GF-D8 (cell line): ENCODE results near the gene PLA1A.
"Not testable (repeated sequence)": the region's sequence is repeated elsewhere in the genome, so short reads cannot be mapped to it uniquely, and the experiment has no call there.

Experiments used
- DNase-seq: peaks from one replicate; lab custom pipeline; 2025; lab: John Stamatoyannopoulos, UW

PLA1A gene

DNA sequence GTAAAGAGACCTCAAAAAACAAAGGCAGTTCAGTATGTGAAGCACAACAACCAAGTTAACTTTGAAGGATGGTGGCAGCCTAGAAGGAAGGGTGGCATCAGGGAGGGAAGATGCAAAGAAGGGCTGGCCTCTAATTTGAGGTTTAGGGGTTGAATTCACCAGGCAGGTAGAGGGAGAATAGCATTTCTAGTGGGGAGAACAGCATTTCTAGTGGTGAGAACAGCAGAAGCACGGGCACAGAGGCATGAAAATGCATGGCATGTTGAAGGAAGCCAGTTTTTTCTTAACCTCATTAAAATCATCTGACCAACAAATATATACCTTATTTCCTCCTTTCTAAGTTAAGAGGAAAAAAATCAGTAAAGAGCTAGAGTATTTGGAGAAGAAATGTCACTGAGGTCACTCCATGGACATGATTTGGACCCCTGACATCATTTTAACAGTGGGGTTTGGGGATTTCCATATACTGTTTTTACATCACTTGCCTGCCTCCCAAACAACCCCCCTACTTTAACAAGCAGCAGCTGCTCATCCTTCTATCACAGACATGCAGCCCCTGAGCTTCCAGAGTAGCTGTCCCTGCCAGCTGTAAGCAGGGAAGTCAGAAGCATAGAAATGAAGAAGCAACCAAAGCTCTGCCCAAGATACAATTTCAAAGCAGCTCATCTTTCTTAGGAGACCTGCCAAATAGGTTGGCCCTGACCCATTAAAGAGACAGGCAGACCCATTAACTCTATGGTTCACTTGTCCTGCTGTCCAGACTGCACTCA, 65.1 kb downstream of the PLA1A start:
- no peak for DNase-seq

DNA sequence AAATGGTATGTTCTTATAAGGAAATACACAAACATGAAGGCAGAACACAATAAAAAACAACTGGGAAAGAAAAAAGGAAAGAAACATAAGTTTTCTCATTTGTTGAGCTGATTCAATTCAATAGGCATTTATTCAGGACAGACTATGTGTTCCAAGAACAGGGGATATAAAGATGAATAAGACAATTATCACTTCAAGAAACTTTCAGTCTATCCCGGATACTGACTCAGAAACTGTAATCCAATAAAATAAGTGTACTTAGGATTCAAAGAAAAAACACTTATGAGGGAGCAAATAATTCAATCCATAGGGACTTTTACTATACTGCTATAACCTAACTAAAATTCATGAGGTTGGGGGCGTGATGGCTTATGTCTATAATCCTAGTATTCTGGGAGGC, 66.2 kb downstream of the PLA1A start:
- no peak for DNase-seq

DNA sequence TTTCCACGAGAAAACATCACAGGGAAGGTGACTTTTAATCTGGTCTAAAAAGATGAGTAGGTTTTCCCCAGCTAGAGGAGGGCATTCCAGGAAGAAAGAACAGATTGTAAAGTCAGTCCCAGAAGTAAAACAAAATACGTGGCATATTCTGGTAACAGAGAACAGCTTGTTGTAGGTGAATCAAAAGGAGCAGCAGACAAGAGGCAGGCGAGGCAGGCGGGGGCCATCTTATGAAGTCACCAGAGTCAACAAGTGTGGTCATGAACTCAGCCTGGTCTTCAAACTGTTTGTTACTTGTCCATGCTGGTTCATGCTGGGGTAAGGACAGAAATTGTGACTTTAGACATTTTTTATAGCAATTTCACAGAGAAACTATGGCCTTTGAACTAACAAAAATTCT, 66.7 kb downstream of the PLA1A start:
- no peak for DNase-seq

DNA sequence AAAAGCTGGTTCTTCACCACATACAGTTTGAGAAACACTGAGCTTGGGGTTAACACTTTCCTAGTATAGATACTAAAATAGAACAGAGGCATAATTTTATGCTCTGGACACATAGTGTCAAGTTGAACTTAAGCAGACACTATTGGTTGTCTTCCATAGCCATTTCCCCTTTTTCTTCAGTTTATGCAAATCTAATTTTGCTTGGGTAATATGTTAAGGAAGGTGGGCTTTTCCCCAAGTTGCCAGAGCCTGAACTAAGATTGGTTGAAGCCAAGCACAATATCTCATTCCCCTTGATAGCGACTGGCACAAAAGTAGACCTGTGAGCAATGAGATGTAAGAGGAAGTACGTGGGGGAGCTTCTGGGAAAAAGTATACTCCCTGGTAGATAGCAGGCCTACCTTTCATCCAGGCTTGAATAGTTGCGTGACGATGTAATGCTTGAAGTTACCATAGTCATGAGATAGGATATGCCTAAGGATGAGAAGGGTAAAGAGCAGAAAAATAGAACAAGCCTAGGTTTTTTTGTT, 67.2 kb downstream of the PLA1A start:
- no peak for DNase-seq

DNA sequence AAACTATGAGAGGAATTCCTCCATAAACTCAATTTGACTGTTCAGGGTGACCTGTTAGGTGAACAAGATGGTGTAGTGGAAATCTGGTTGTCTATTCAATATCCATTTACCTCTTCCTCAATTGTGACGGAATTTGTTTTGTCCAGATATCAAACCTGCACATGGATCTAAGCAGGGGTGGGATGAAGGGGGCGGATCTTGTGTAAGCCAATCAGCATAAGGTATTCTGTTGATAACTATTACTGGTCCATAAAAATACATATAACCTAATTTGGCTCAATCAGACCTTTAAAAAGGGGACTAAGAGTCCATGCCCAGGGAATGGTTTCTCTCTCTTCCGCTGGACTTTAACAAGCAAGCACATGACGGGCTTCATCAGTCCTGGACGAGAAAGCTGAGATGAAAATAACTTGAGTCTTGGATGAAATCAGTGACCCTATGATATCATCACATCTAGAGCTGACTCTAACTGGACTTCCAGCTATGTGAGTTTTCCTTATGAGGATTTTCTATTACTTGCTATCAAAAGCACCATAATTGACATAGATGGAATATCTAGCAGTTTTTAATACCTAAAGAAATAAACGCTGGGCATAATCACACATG, 68.4 kb downstream of the PLA1A start:
- no peak for DNase-seq

DNA sequence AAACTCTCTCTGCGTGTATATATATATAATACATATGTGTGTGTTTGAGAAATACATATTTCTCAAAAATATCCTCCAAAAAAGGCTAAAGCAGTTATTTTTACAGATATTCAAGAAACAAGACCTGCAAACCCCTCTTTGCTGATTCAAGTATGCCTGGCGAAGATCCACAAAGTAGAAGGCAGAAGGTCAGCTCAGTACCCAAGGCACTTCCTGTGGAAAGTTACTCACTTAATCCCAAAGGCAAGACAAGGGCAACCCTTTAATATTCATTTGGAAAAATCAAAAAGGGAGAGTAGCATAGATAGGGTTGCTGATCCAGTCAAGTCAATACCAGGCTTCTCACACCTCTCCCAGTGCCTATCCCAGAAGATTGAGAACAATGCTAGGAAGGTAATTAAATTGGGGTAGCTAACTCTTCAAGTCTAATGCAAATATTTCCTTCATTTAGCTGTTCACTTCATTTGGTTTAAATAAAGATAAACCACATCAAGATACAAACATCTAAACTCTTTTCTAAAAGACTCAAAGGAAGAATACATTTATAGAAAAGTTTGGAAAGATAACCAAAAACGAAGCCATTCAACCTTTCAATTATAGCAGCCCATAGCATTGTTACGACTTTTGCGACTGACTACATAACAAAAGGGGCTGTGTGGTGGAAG, 72.4 kb downstream of the PLA1A start:
- no peak for DNase-seq

DNA sequence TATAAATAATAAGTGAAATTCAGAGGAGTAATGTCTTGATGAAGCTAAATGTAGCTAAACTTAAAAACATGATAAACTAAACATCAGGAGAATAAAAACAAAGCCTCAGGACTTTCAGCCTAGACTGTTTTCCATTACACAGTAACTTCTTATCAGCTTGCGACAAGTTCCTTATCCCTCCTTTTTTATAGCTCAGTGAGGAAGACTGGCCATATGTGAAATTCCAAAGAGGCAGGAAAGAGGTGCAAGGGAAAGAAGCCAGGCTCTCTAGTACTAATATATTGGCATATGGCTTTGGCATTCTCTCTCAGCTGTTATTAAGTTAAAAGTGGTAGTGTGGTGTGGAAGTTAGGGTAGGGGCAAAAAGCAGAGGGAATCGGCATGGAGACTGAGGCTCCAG, 75.1 kb downstream of the PLA1A start:
- DNase-seq: no peak

DNA sequence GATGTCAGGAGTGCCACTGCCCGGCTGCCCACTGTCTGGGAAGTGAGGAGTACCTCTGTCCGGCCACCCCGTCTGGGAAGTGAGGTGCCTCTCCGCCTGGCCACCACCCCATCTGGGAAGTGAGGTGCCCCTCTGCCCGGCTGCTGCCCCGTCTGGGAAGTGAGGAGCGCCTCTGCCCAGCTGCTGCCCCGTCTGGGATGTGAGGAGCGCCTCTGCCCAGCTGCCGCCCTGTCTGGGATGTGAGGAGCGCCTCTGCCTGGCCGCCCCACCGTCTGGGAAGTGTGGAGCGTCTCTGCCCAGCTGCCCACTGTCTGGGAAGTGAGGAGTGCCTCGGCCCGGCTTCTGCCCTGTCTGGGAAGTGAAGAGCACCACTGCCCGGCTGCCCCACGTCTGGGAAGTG, 76.2 kb downstream of the PLA1A start:
- DNase-seq: no peak

DNA sequence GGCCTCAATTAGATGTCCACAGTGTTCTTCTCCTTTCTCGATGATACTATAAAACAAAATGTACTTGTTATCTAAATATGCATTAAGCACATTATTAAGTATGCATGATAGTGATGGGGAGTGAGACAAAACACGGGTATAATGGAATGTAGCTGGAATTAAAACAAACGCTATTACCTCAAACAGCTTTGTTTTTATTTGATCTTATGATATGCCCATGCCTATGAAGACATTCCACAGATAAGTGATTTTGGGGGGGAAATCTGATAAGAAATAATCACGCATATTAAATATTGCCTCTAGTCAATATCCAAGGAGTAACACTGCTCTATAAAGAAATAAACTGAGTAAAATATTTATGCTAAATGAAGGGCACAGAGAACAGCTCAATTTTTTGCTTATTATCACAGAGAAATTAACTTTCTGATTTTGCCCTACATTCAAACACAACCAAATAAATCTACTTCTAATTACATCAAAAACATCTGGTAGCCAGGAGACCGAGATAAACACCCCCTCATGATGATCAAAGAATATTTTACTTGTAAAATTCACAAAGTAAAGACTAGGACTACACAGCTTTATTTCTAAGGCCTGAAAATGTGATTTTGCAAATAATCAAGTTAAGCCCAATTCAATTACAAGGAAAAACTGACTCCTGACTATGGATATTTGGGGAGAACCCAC, 77.6 kb downstream of the PLA1A start:
- DNase-seq: no peak

DNA sequence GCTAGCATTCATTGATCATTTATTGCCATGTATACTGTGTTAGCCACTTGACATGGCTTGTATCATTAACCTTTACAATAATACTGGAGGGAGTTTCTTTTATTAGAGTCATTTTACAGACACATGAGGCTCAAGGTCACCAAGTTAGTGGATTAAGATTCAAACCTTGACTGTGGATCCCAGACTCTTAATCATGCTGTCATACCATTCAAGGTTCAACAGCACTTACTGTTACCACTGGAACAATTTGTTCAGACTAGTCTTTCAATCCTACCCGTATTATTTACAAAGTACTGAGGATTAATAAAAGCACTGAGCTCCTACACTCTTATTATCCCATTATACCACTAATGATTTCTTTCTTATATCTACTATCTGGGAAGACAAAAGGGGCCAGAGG, 78.3 kb downstream of the PLA1A start:
- DNase-seq: no peak

DNA sequence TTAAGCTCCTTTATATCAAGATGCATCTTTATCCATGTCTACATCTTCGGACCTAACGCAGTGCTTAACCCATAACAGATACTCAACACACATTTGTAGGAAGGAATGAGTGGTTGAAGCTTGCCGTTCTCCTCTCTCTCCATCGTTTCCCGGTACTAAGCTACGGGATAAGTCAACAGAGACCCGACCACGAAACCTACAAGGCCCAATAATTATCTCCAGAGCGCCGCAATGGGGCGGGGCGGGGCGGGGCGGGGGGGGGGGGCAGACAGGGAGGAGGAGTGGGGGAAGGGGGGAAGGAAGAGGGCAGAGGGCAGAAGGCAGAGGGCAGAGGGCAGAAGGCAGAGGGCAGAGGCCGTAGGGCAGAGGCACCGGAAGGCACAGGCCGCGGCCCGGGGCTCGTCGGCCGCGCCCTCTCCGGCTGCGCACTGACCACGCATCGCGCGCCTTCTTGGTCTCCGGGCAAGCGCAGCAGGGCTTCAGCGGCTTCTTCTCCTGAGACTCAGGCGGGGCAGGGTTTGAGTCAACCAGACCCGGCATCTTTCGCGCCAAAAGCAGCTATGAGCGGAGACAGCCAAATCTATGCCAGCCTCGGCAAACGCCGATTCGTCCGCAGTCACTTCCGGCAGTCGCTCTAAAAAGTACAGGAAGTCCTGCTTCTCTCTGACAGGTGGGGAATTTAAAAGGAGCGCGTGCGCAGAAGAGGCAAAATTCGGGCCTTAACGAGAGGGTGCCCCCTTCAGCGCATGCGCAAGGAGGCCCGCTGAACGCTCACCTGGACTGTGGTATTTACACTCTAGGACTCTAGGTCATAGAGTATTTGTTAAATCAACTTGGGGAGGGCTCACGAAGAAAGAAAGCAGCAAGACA, 79.3 kb downstream of the PLA1A start, which contains the start of gene COX17:
COX17 (minus strand) TSS at position 636 of the 870 bp plus-strand sequence; CDS start at position 540, 96 bp downstream.
- DNase-seq: peak; percentile 95

DNA sequence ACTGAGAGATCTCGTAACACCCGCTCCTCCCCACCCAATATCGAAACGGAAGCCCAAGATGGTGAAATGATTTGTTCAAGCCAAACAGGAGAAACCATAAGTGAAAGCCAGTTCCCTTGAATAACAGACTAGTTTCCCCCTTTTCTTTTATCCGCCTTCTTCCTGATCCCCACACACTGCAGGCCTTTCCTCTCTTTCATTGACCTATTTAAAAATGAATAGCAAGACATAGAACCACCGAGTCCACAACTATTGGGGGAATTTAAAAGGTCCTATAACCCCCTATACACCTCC, 79.9 kb downstream of the PLA1A start:
- no peak for DNase-seq

DNA sequence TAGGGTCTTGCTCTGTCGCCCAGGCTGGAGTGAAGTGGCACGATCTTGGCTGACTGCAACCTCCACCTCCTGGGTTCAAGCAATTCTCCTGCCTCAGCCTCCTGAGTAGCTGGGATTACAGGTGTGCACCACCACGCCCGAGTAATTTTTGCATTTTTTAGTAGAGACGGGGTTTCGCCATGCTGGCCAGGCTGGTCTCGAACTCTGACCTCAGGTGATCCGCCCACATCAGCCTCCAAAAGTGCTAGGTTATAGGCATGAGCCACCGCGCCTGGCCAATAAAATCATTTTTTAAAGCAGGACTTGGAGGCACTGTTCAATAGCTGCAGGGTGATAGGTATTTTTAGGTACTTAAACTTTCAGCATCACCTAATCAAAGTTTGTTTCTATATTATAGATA, 80.5 kb downstream of the PLA1A start:
- DNase-seq: not testable (repeated sequence)
